ENCODE data around the gene DIABLO. TPM values are rescaled to one million over a fixed set of nuclear protein-coding genes. Genes with fewer than 3 reads are reported as not detected.

The DIABLO gene
- polyA plus RNA-seq, 2 of the 4 experiments (the other 2 are of a cell fraction) = 74.9 to 104 TPM

DNA sequence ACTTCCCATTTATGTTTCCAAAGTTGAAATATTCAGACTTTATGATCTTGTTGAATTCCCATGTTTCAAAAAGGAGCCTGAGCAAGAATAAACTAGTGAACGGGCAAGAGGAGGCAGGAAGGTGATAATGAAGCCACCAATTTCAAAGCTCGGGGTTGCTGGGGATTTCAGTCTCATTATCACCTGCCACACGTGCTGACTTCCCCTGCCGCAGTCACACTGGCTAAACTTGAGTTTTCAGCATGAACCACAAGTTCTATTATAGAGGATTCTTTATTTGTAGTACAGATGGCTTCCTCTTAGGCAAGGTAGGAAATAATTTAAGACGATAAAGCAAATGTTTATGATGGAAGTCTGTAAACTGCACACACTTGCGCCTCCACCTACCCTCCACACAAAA, 18.1 kb upstream of the DIABLO start (continued):
- TF ChIP-seq MAZ (IDR thresholded peaks at IDR 0.05; ENCODE audit: borderline replicate concordance, low read depth, low read length) (no peak), TFCP2L1 (CRISPR knock-in tag; IDR thresholded peaks at IDR 0.05) (no peak), CBX2 (IDR thresholded peaks at IDR 0.05; ENCODE audit: borderline replicate concordance, low read depth) (no peak), EHF (CRISPR knock-in tag; IDR thresholded peaks at IDR 0.05) (no peak), HDAC2 (IDR thresholded peaks at IDR 0.05) (no peak)
- TF ChIP-seq, protein P1, sequence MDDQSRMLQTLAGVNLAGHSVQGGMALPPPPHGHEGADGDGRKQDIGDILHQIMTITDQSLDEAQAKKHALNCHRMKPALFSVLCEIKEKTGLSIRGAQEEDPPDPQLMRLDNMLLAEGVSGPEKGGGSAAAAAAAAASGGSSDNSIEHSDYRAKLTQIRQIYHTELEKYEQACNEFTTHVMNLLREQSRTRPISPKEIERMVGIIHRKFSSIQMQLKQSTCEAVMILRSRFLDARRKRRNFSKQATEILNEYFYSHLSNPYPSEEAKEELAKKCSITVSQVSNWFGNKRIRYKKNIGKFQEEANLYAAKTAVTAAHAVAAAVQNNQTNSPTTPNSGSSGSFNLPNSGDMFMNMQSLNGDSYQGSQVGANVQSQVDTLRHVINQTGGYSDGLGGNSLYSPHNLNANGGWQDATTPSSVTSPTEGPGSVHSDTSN (IDR thresholded peaks at IDR 0.05) = no peak

DNA sequence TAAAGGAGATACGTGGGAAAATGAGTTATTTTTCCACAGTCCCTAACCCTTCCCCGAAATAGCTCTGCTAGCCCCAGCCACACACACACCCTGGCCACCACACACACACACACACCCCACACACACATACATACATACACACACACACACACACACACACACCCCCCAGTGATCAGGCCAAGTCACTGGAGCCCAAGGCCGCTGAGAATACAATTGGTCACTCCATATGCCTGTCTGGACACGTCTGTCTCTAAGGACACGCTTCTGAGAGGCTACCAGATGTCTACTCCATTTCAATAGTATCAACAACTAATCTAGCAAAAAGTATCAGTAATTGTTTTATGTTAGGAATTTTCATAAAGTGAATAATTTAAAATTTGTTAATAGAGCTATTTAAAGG, 13.0 kb upstream of the DIABLO start:
- FAIRE-seq = no peak
- CTCF ChIA-PET = interaction anchor here (1.2 to 1.5 kb wide), 2 partner anchors 59 to 97 kb away, joined by 3 to 4 read pairs; no protein-coding TSS in a partner anchor
- no peaks in the 10 kb centered on the region for H3K9me3 ChIP-seq
- TF ChIP-seq RNF2 (IDR thresholded peaks at IDR 0.05; ENCODE audit: borderline replicate concordance, low read depth) = no peak
- no peak for TF ChIP-seq CBX8 (IDR thresholded peaks at IDR 0.05)
- TF ChIP-seq HOXB13 (CRISPR knock-in tag; IDR thresholded peaks at IDR 0.05; ENCODE audit: low read depth) = no peak
- TF ChIP-seq, protein P2, sequence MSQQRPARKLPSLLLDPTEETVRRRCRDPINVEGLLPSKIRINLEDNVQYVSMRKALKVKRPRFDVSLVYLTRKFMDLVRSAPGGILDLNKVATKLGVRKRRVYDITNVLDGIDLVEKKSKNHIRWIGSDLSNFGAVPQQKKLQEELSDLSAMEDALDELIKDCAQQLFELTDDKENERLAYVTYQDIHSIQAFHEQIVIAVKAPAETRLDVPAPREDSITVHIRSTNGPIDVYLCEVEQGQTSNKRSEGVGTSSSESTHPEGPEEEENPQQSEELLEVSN (IDR thresholded peaks at IDR 0.05; ENCODE audit: borderline replicate concordance, low read depth) = no peak
- no peak for TF ChIP-seq FOXS1 (CRISPR knock-in tag; IDR thresholded peaks at IDR 0.05)
- no peak for TF ChIP-seq MYC (IDR thresholded peaks at IDR 0.05; ENCODE audit: borderline replicate concordance, low read length)
- no peak for TF ChIP-seq RAD21 (conservative IDR thresholded peaks at IDR 0.05 in 1 of 2, IDR thresholded peaks at IDR 0.05 in 1 of 2)
- TF ChIP-seq, protein P3, sequence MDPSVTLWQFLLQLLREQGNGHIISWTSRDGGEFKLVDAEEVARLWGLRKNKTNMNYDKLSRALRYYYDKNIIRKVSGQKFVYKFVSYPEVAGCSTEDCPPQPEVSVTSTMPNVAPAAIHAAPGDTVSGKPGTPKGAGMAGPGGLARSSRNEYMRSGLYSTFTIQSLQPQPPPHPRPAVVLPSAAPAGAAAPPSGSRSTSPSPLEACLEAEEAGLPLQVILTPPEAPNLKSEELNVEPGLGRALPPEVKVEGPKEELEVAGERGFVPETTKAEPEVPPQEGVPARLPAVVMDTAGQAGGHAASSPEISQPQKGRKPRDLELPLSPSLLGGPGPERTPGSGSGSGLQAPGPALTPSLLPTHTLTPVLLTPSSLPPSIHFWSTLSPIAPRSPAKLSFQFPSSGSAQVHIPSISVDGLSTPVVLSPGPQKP (IDR thresholded peaks at IDR 0.05; ENCODE audit: low read depth, low read length) = no peak
- no peak for TF ChIP-seq GATA3 (IDR thresholded peaks at IDR 0.05; ENCODE audit: borderline replicate concordance)
- no peak for ATAC-seq
- no peak overlapping the region for H3K4me3 ChIP-seq
- H3K4me1 ChIP-seq = no peaks in the 10 kb centered on the region
- no peak for DNase-seq (ENCODE audit: low read depth in 1 of 2, low spot score in 1 of 2)
- no peak overlapping the region for H3K4me2 ChIP-seq
- no peak overlapping the region for H3K27ac ChIP-seq
- 90% methylated on average over 5 of the region's 5 CpGs for WGBS (ENCODE audit: missing lambda C conversion rate)
- POLR2A ChIA-PET = no interaction called here

DNA sequence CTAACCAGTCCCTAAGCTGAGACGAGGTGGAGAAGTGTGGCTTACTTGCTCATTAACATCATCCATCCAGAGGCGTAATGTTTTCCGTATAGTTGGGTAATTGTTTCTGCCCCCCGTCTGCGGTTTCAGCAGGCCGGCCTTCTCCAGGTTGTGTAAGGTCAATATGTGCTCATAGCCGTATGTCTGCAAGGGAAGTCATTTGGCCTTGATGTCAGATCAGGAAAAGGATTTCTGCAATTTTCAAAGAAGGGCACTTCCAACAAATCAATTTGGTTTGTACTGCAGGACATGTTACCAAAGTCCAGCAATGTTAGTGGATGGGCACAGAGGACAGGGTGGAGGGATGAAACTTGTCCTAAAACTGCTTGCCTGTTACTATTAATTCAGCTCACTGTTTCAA, 9.9 kb upstream of the DIABLO start:
- no peak for TF ChIP-seq NFE2L2 (conservative IDR thresholded peaks at IDR 0.05; ENCODE audit: low read length)
- TF ChIP-seq, protein P4, sequence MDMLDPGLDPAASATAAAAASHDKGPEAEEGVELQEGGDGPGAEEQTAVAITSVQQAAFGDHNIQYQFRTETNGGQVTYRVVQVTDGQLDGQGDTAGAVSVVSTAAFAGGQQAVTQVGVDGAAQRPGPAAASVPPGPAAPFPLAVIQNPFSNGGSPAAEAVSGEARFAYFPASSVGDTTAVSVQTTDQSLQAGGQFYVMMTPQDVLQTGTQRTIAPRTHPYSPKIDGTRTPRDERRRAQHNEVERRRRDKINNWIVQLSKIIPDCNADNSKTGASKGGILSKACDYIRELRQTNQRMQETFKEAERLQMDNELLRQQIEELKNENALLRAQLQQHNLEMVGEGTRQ (IDR thresholded peaks at IDR 0.05) = no peak
- no peak for TF ChIP-seq JUN (IDR thresholded peaks at IDR 0.05)
- no peak for TF ChIP-seq TFCP2L1 (CRISPR knock-in tag; IDR thresholded peaks at IDR 0.05)
- TF ChIP-seq BHLHE40 (IDR thresholded peaks at IDR 0.05; ENCODE audit: low read depth, low read length) = no peak
- Histone ChIP-seq H3K4me2 (no peak overlapping the region), H3K4me1 (no peaks in the 10 kb centered on the region), H3K4me3 (no peak overlapping the region), H3K27ac (no peak overlapping the region), H3K9me3 (no peaks in the 10 kb centered on the region)
- ChIA-PET POLR2A (interaction anchor here (2.4 kb wide), 1 partner anchor 9 kb away, joined by 8 read pairs; the partner anchor contains the start of gene DIABLO), CTCF (interaction anchor here (0.6 to 1.3 kb wide), 3 partner anchors 9 to 45 kb away, joined by 3 to 4 read pairs (median 3); no protein-coding TSS in a partner anchor)
- DNase-seq (ENCODE audit: low read depth in 1 of 2, low spot score in 1 of 2) = no peak
- no peak for FAIRE-seq
- ATAC-seq = no peak
- WGBS (ENCODE audit: missing lambda C conversion rate) = 94% methylated on average over 7 of the region's 7 CpGs

DNA sequence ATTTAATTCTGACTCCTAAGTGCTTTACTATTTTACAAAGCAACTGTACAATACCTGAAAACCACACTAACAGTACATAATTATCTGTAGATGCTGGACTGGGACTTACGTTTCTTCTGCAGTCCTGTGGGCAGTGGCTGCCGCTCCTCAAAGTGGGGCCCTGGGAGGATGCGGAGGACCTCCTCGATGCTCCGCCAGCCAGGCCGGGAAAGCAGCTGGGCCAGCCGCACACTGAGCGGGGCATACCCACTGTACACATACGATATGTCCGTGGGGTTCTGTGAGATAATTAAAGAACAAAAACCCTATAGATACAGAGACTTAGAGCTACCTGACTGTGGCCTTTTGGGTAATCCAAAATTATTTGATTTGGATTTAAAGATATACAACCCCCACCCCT, 6.8 kb upstream of the DIABLO start:
- Histone ChIP-seq H3K9me3 (no peaks in the 10 kb centered on the region), H3K4me3 (no peak overlapping the region), H3K27ac (no peak overlapping the region), H3K4me2 (no peak overlapping the region), H3K4me1 (no peaks in the 10 kb centered on the region)
- FAIRE-seq (no peak), ATAC-seq (no peak), DNase-seq (ENCODE audit: low read depth in 1 of 2, low spot score in 1 of 2) (no peak)
- 89% methylated on average over 10 of the region's 10 CpGs for WGBS (ENCODE audit: missing lambda C conversion rate)
- CTCF ChIA-PET = interaction anchor here (0.6 to 0.7 kb wide), 2 partner anchors 20 to 109 kb away, joined by 3 to 4 read pairs; no protein-coding TSS in a partner anchor
- POLR2A ChIA-PET = no interaction called here
- TF ChIP-seq, protein P1 (IDR thresholded peaks at IDR 0.05) = no peak
- TF ChIP-seq HOXA7 (CRISPR knock-in tag; IDR thresholded peaks at IDR 0.05) (no peak), ZC3H11A (IDR thresholded peaks at IDR 0.05) (no peak), TP53 (CRISPR knock-in tag; IDR thresholded peaks at IDR 0.05) (no peak), CHD4 (IDR thresholded peaks at IDR 0.05; ENCODE audit: borderline replicate concordance) (no peak), NPAS2 (CRISPR knock-in tag; IDR thresholded peaks at IDR 0.05; ENCODE audit: borderline replicate concordance) (no peak), JUNB (IDR thresholded peaks at IDR 0.05) (no peak), ZSCAN20 (CRISPR knock-in tag; IDR thresholded peaks at IDR 0.05) (no peak)
- TF ChIP-seq, protein P5, sequence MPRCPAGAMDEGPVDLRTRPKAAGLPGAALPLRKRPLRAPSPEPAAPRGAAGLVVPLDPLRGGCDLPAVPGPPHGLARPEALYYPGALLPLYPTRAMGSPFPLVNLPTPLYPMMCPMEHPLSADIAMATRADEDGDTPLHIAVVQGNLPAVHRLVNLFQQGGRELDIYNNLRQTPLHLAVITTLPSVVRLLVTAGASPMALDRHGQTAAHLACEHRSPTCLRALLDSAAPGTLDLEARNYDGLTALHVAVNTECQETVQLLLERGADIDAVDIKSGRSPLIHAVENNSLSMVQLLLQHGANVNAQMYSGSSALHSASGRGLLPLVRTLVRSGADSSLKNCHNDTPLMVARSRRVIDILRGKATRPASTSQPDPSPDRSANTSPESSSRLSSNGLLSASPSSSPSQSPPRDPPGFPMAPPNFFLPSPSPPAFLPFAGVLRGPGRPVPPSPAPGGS (IDR thresholded peaks at IDR 0.05) = no peak

Measured in A549 (cell line).